CD4-positive, alpha-beta T cell treated with Interleukin-10 for 1 hour (primary cell): ENCODE results near the gene CHCHD6.

Experiments
- DNase-seq: peaks from one replicate; pipeline ENCODE4 v3.0.0-alpha.2; 2020

The CHCHD6 gene

GRCh38 chr3:126745760-126746394 is 41.8 kb downstream of the CHCHD6 start:
- DNase-seq, result no peak

GRCh38 chr3:126746395-126747177 is 42.5 kb downstream of the CHCHD6 start:
- DNase-seq, result no peak

- no peak for DNase-seq
Measured at GRCh38 chr3:126747768-126748167, 43.7 kb downstream of the CHCHD6 start.

- no peak for DNase-seq
Measured at GRCh38 chr3:126748701-126749546, 44.9 kb downstream of the CHCHD6 start.

- no peak for DNase-seq
Measured at GRCh38 chr3:126749547-126749875, 45.5 kb downstream of the CHCHD6 start.

- no peak for DNase-seq
Measured at GRCh38 chr3:126749931-126750755, 46.1 kb downstream of the CHCHD6 start.

GRCh38 chr3:126750756-126751121 is 46.7 kb downstream of the CHCHD6 start:
- no peak for DNase-seq

- no peak for DNase-seq
Measured at GRCh38 chr3:126751611-126752302, 47.7 kb downstream of the CHCHD6 start.

- peak; percentile 44 for DNase-seq
Measured at GRCh38 chr3:126752303-126753190, 48.5 kb downstream of the CHCHD6 start.

GRCh38 chr3:126753191-126754160 is 49.4 kb downstream of the CHCHD6 start:
- DNase-seq, result no peak

GRCh38 chr3:126755866-126756265 is 51.8 kb downstream of the CHCHD6 start:
- DNase-seq, result no peak

GRCh38 chr3:126758026-126758425 is 54.0 kb downstream of the CHCHD6 start:
- DNase-seq, result no peak

- no peak for DNase-seq
Measured at GRCh38 chr3:126758882-126759281, 54.8 kb downstream of the CHCHD6 start.

GRCh38 chr3:126760541-126760940 is 56.5 kb downstream of the CHCHD6 start:
- no peak for DNase-seq

- DNase-seq, result no peak
Measured at GRCh38 chr3:126763035-126763434, 59.0 kb downstream of the CHCHD6 start.

GRCh38 chr3:126765187-126766069 is 61.4 kb downstream of the CHCHD6 start:
- DNase-seq, result no peak

GRCh38 chr3:126766653-126767052 is 62.6 kb downstream of the CHCHD6 start:
- DNase-seq, result no peak

- DNase-seq, result no peak
Measured at GRCh38 chr3:126768903-126769302, 64.9 kb downstream of the CHCHD6 start.

- no peak for DNase-seq
Measured at GRCh38 chr3:126770096-126770495, 66.1 kb downstream of the CHCHD6 start.
